Endothelial cell of umbilical vein (primary cell): Measurements from ENCODE around the gene PLEKHH1. TPM values are rescaled to one million over a fixed set of nuclear protein-coding genes. Genes with fewer than 3 reads are reported as not detected.

Experiments used
- BruUV-seq: library from RNA; stranded (reverse); fragments of 400-500 nt; replicated peaks from 2 replicates; lab custom pipeline; 2021; lab: Mats Ljungman, UMichigan
- CTCF ChIA-PET: fragments of 300-600, 350-600 bp; sonication (Branson Sonifier 250); formaldehyde crosslinking; loops from one replicate; lab custom pipeline; 2021; ENCODE audit warnings: antibody characterized with exemption, inconsistent platforms; lab: Charles Lee
- POLR2A ChIA-PET: fragments of 300-600, 350-600 bp; sonication (Branson Sonifier 250); formaldehyde crosslinking; loops from one replicate; lab custom pipeline; 2021; ENCODE audit warnings: antibody characterized with exemption, inconsistent platforms; lab: Charles Lee
- DNase-seq: peaks from one replicate; pipeline ENCODE4 v3.0.0-alpha.2; 2011; ENCODE audit warnings: low read depth, low spot score
- FAIRE-seq: peaks from 2 replicates; lab custom pipeline; 2011; peaks lifted over from hg19 to GRCh38; lab: Jason Lieb, UNC
- H2AFZ ChIP-seq: 2 replicates; pipeline ENCODE4 v1.6.0; 2012; ENCODE audit warnings: low read depth, low read length, control low read depth, inconsistent platforms
- H3K27ac ChIP-seq: 2 replicates; pipeline ENCODE4 v1.5.1; 2011; ENCODE audit warnings: low read depth, mild to moderate bottlenecking, control low read depth, low read length, moderate library complexity; ENCODE audit not compliant: insufficient read depth
- H3K27me3 ChIP-seq, 2 experiments: 2 replicates each; pipeline versions ENCODE4 v1.6.0 to v1.6.1; 2011; ENCODE audit warnings: low read length in 2 of 2, mixed read lengths in 1 of 2; ENCODE audit not compliant: control insufficient read depth in 2 of 2, insufficient read depth in 2 of 2
- H3K36me3 ChIP-seq, 2 experiments: 2 replicates in 1 of 2; 3 replicates in 1 of 2; pipeline ENCODE4 v1.5.1; 2011; ENCODE audit warnings: low read length in 2 of 2, mild to moderate bottlenecking in 1 of 2, moderate library complexity in 1 of 2; ENCODE audit not compliant: control insufficient read depth in 2 of 2, insufficient read depth in 2 of 2; ENCODE audit errors: extremely low read depth in 1 of 2
- H3K4me1 ChIP-seq: 3 replicates; pipeline ENCODE4 v1.5.1; 2011; ENCODE audit warnings: mild to moderate bottlenecking, low read length; ENCODE audit not compliant: control insufficient read depth, insufficient read depth; ENCODE audit errors: extremely low read depth
- H3K4me2 ChIP-seq: 2 replicates; pipeline ENCODE4 v1.6.1; 2011; ENCODE audit warnings: low read length, control low read depth, mixed read lengths; ENCODE audit not compliant: insufficient read depth
- H3K4me3 ChIP-seq, 3 experiments: fragments of 200-600 bp in 1 of 3; sonication (generic), shearing (Covaris generic) in 1 of 3; replicated peaks in 1 of 3; 2 replicates each; pipeline ENCODE4 v1.5.1; 2011 to 2016; ENCODE audit warnings: control low read depth in 3 of 3, low read length in 3 of 3, mild to moderate bottlenecking in 2 of 3, inconsistent platforms in 1 of 3, low read depth in 1 of 3, moderate library complexity in 1 of 3; ENCODE audit not compliant: insufficient read depth in 1 of 3
- H3K79me2 ChIP-seq: 2 replicates; pipeline ENCODE4 v1.6.0; 2012; ENCODE audit warnings: low read length, inconsistent platforms; ENCODE audit not compliant: control insufficient read depth, insufficient read depth
- H3K9ac ChIP-seq: replicated peaks from 2 replicates; pipeline ENCODE3; 2011; ENCODE audit warnings: low read length, control low read depth; ENCODE audit not compliant: insufficient read depth; ENCODE audit errors: extremely low read depth
- H3K9me1 ChIP-seq: replicated peaks from 3 replicates; pipeline ENCODE4 v1.6.0; 2011; ENCODE audit warnings: mild to moderate bottlenecking, low read length; ENCODE audit not compliant: control insufficient read depth, insufficient read depth; ENCODE audit errors: extremely low read depth
- H3K9me3 ChIP-seq: replicated peaks from 2 replicates; pipeline ENCODE4 v1.5.1; 2012; ENCODE audit warnings: low read length, inconsistent platforms; ENCODE audit not compliant: control insufficient read depth, insufficient read depth
- H4K20me1 ChIP-seq: replicated peaks from 2 replicates; pipeline ENCODE3; 2011; ENCODE audit warnings: mild to moderate bottlenecking, low read length; ENCODE audit not compliant: control insufficient read depth, insufficient read depth; ENCODE audit errors: extremely low read depth
- CTCF ChIP-seq, 2 donors: IDR thresholded peaks; 1 replicate in 1 of 2; 2 replicates in 1 of 2; pipeline ENCODE4 v1.5.1; 2011; ENCODE audit warnings: low read length in 2 of 2, mild to moderate bottlenecking in 2 of 2, moderate library complexity in 2 of 2, control low read depth in 1 of 2, inconsistent platforms in 1 of 2, low read depth in 1 of 2; ENCODE audit not compliant: insufficient read depth in 1 of 2; ENCODE audit errors: extremely low read depth in 1 of 2
- EZH2 ChIP-seq: IDR thresholded peaks from 2 replicates; pipeline ENCODE4 v1.6.1; 2012; ENCODE audit warnings: borderline replicate concordance, low read depth, mild to moderate bottlenecking, moderate library complexity, low read length, inconsistent platforms; ENCODE audit not compliant: severe bottlenecking
- FOS ChIP-seq: IDR thresholded peaks from 2 replicates; pipeline ENCODE4 v1.6.1; 2011; ENCODE audit warnings: mild to moderate bottlenecking, low read length, moderate library complexity, borderline replicate concordance; ENCODE audit not compliant: insufficient read depth
- GATA2 ChIP-seq: IDR thresholded peaks from 2 replicates; pipeline ENCODE4 v1.7.0; 2011; ENCODE audit warnings: low read depth, mild to moderate bottlenecking, moderate library complexity, mixed read lengths, low read length; ENCODE audit not compliant: insufficient read length, insufficient read depth
- JUN ChIP-seq: IDR thresholded peaks from 2 replicates; pipeline ENCODE4 v1.6.1; 2011; ENCODE audit warnings: borderline replicate concordance, low read depth; ENCODE audit not compliant: insufficient read length, insufficient read depth
- MYC ChIP-seq: IDR thresholded peaks from one replicate; pipeline ENCODE4 v1.6.1; 2011; ENCODE audit warnings: mild to moderate bottlenecking, low read depth, low read length
- POLR2A ChIP-seq: IDR thresholded peaks from 2 replicates; pipeline ENCODE4 v1.6.1; 2012; ENCODE audit warnings: low read depth, mild to moderate bottlenecking, control low read depth, low read length
- POLR2AphosphoS5 ChIP-seq: IDR thresholded peaks from 2 replicates; pipeline ENCODE4 v1.6.1; 2012; ENCODE audit warnings: low read depth, mild to moderate bottlenecking, control low read depth, low read length, moderate library complexity; ENCODE audit not compliant: insufficient read depth
- dilution Hi-C: fragments of 300-500 bp; cut with MboI; formaldehyde crosslinking; loops from one replicate; pipeline ENCODE4 v1.15.0; 2019; ENCODE audit warnings: low sequenced_read_pairs; ENCODE audit not compliant: extremely low pct_ligation_motif_present
- intact Hi-C: fragments of 100-400 bp; cut with micrococcal nuclease; formaldehyde crosslinking; loops from one replicate; pipeline ENCODE4 v1.10.0; 2022
- polyA plus RNA-seq, 4 experiments: library from polyadenylated mRNA; depleted of rRNA in 3 of 4; stranded (reverse) in 3 of 4; unstranded in 1 of 4; fragments of >200 nt; gene quantifications; 2 replicates each; pipeline versions ENCODE4 v1.2.1 to v1.2.3, GENCODE V29; 2011 to 2012; ENCODE audit warnings: missing spikeins in 1 of 4
- total RNA-seq: library from RNA; stranded (reverse); gene quantifications from 2 replicates; pipeline ENCODE4 v1.2.3, GENCODE V29; 2021
- TF ChIP-seq, protein P1 (sequence below): IDR thresholded peaks from 2 replicates; pipeline ENCODE4 v1.6.1; 2011; ENCODE audit not compliant: insufficient read depth, insufficient read length

Gene PLEKHH1
- total and polyA plus RNA-seq, 2 donors (not counting 3 experiments of a cell fraction or from before 2014, with no cell fraction given): 0.17 to 0.71 TPM

- no TSS peak for BruUV-seq
- no peak for FAIRE-seq
- H3K27me3 ChIP-seq: peaks cover 0 to 13% of the 10 kb centered on the region in 2 experiments
- no peak for DNase-seq
- no peak for TF ChIP-seq CTCF (IDR thresholded peaks at IDR 0.05; ENCODE audit: extremely low read depth in 1 of 2, insufficient read depth in 1 of 2, low read depth in 1 of 2, low read length in 2 of 2)
- no peak for TF ChIP-seq MYC
- TF ChIP-seq POLR2A: no peak
- no peak for TF ChIP-seq GATA2
- no peak for TF ChIP-seq POLR2AphosphoS5
- no peak for TF ChIP-seq JUN
- TF ChIP-seq, protein P1, sequence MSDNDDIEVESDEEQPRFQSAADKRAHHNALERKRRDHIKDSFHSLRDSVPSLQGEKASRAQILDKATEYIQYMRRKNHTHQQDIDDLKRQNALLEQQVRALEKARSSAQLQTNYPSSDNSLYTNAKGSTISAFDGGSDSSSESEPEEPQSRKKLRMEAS: no peak
- TF ChIP-seq FOS: no peak
- no peak for TF ChIP-seq EZH2
- H3K4me1 ChIP-seq: no peaks in the 10 kb centered on the region
- ChIA-PET POLR2A (interaction anchor here (1.1 kb wide), 1 partner anchor 10 kb away, joined by 5 read pairs; no protein-coding TSS in a partner anchor), CTCF (interaction anchor here (1.2 to 3.0 kb wide), 2 partner anchors 19 to 125 kb away, joined by 3 to 9 read pairs; no protein-coding TSS in a partner anchor)
- intact Hi-C loops: no loop called here
- no peaks in the 10 kb centered on the region for H3K9me1 ChIP-seq
- no peak overlapping the region for H3K27ac ChIP-seq
- no peaks in the 10 kb centered on the region for H3K79me2 ChIP-seq
- dilution Hi-C loops: no loop called here
- no peaks in the 10 kb centered on the region for H4K20me1 ChIP-seq
- no peak overlapping the region for H3K4me2 ChIP-seq
- no peak overlapping the region for H3K9ac ChIP-seq
- H3K4me3 ChIP-seq: no peak overlapping the region
- no peaks in the 10 kb centered on the region for H3K9me3 ChIP-seq
- H2AFZ ChIP-seq: no peak overlapping the region
- H3K36me3 ChIP-seq: no peaks in the 10 kb centered on the region
Observed at GRCh38 chr14:67551940-67552339, 18.9 kb downstream of the PLEKHH1 start.
